SW480 (cell line): ENCODE measurements around the gene MSANTD1.

ENCODE experiments used
- DNase-seq: peaks from one replicate; pipeline ENCODE4 v3.0.0-alpha.2; 2016; ENCODE audit warnings: low spot score

MSANTD1 gene

DNA sequence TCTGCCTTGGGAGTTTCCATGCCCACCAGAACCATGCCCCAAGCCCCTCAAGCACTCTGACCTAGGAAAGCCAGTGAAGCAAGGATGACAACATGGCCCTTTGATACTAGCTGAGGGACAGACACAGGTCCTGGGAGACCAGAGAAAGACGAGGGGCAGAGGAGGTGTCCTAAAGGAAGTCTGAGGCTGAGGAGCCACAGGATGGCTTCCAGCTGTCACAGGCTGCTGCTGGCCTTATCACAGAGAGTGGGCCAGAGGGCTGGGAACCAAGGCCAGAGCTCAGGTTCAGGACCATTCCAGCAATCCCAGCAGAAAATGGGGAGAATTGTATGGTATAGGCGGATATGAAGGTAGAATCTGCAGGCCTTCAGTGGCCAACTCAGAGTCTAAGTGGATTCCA lies 31.7 kb upstream of the MSANTD1 start:
- no peak for DNase-seq

DNA sequence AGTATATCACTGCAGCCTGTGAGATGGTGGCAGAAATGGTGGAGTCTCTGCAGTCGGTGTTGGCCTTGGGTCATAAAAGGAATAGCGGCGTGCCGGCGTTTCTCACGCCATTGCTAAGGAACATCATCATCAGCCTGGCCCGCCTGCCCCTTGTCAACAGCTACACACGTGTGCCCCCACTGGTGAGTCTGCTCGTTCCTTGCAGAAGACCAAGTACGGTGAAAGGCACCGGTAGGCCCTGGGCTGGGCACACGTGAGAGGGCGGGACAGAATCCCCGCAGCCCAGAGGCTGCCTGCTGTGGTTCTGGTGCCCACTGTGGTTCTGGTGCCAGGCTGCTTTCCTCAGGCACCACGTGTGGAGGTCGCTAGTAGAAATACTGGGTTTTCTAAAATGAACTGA lies 31.2 kb upstream of the MSANTD1 start:
- DNase-seq: no peak

DNA sequence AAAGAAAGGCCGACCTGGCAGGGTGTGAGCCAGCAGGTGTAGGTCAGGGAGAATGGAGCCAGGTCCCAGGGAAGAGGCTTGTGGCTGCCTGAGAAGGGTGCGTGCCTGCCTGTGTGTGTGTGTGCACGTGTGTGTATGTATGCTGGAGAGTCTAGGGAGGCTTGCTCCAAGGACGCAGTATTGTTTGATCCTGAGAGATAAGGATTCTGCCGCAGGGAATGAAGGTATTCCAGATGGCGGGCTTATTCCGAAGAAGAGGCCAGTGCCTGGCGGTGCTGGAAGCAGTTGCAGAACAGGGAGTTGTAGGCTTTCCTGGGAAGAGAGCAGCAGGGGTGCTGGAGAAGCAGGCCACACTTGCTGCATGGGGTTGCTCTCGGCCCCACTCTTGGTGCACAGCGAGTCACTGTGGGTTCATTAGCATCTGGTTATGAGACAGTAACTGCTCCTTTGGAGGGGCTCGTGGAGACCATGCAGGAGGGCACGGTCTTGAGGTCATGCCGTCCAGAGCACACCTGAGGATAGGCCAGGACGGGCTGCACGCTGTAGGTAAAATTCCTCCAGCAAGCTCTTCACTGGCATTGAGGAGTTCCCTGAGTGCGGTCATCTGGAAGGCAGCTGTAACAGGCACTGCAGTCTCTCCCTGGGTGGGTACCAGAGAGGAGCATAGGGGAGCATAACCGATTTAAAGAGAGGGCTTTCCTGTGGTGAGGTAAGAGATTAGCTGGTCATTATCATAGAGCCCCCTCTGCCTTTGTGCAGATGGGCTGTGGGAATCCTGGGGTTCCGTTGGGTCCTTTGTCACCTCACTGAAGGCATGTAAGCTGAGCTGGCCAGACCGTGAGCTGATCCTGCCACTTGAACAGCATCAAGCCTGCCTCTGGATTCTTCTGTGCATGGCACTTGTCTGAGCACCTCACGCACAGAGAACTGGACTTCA lies 29.9 kb upstream of the MSANTD1 start:
- no peak for DNase-seq

DNA sequence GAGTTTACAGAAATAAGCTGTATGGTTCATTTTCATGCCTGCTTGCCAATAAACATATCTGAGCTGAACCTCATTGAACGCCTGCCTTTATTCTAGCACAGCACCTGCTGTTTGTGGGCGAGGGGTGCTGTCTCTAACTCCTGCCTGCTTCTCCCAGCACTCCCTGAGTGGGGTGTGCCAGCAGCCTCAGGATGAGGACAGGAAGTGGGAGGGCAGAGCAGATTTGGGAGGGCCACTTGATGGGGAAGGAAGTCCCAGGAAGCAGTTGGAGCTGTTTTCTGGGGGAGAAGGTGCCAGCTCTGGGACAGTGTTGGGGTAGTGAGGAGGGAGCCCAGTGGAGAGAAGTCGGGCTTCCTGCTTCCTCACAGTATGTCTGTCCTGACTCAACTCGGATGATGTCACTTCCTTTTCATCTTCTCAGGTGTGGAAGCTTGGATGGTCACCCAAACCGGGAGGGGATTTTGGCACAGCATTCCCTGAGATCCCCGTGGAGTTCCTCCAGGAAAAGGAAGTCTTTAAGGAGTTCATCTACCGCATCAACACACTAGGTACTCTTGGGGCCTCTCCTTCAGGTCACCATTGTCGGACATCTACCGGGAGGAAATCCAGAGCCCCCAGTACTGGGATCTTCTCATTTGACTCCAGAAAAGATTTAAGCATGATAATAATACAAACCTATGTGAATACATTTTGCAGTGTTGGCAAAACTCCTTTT lies 29.0 kb upstream of the MSANTD1 start:
- DNase-seq: no peak

DNA sequence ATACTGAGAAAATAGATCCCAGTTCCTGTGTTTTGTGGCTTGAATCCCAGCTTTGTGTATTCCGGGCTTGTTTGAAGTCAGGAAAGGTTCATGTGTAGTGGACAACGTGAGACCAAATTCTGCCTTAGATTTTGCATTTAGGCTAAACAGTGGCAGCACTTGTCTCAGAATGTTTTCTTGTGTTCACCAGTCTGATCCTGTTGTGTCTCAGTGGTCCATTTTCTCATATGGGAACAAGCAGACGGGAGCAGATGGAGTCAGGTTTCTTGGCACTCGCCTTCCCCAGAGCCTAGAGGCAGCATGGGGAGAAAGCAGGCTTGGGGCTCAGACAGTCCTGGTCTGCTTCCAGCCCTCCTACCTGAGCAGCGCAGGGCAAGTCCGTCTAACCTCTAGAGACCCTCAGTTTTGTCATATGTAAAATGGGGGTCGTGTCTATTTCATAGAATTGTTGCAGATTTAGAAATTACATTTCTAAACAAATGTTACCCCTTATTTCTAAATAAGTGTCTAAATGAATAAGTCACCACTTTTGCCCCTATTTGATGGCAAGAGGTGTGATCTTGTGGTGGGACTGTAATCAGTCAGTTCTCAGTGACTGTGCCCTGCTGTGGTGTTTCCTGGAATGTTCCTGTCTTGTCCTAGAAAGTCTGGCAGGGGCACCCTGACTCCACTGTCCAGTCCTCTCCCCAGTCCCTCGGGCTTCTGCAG lies 28.3 kb upstream of the MSANTD1 start:
- no peak for DNase-seq

DNA sequence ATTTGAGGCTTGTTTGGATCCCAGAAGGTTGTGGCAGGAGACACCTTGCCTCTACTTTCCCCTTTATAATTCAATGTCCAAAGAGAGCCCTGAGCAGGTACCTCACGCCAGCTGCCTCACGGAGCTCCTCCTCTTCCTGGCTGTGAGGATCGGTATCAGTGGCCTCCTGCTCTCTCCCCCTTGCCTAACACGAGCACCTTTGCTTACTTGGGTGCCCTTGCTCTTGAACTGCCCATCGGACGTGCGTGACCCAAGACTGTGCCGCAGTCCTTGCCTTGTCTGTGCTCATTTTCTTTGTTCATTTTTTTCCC lies 27.8 kb upstream of the MSANTD1 start:
- DNase-seq: no peak

DNA sequence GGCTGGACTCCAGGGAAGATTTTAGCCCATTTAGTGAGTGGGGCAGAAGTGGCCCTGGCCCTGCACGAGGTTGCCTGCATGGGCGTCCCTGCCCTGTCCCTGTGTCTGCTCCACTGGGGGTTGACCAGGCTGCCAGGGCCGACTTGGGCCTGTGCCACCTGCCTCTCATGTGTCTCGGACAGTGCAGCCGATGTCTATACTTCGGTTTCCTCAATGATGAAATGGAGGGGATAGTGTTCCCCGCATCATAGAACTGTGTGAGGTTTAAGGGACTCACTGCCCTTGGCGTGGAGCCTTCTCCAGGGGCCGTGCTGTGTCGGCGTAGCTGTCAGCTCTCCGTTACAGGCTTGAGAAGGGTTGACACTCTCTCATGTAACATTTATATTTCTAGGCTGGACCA lies 27.0 kb upstream of the MSANTD1 start:
- DNase-seq: no peak

DNA sequence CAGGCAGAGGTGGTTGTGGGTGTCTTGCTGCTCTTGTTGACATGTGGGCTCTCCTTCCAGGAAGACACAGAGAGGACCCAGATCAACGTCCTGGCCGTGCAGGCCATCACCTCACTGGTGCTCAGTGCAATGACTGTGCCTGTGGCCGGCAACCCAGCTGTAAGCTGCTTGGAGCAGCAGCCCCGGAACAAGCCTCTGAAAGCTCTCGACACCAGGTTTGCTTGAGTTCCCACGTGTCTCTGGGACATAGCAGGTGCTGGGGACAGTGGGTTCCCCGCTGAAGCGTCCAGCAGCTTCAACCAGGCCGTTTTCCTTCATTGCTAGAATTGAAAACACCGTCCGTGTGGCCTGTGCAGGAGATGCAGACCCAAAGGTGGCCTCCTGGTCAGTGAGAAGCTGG lies 25.6 kb upstream of the MSANTD1 start:
- DNase-seq: no peak

DNA sequence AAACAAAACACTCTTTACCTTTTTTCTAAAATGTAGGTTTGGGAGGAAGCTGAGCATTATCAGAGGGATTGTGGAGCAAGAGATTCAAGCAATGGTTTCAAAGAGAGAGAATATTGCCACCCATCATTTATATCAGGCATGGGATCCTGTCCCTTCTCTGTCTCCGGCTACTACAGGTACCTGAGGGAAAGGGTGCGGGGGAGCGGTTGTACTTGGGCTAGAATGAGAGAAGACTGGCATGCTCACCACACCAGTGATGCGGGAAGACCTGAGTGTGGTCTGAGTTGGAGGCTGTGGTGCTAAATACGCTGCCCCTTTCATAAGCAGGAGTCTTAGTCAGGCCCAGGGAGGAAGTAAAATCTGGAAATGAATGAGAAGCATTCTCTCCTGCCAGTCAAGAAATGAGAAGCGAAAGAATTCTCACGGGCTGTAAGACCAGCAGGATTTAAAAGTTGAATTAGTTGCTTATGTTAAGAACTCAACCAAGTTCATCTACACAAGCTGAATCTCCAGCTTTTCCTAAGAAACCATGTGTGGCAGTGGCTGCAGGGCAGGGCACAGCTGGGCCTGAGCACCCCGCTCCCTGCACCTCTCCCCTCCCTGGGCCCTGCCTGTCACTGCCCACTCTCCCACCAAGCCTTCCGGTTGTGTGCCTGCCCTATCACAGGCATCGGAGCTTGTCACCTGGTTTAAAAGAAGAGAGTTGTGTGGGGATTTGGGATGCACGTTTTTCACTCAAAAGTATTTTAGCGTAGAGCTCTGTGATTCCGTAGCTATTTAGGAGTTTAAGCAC lies 24.8 kb upstream of the MSANTD1 start:
- DNase-seq: no peak

DNA sequence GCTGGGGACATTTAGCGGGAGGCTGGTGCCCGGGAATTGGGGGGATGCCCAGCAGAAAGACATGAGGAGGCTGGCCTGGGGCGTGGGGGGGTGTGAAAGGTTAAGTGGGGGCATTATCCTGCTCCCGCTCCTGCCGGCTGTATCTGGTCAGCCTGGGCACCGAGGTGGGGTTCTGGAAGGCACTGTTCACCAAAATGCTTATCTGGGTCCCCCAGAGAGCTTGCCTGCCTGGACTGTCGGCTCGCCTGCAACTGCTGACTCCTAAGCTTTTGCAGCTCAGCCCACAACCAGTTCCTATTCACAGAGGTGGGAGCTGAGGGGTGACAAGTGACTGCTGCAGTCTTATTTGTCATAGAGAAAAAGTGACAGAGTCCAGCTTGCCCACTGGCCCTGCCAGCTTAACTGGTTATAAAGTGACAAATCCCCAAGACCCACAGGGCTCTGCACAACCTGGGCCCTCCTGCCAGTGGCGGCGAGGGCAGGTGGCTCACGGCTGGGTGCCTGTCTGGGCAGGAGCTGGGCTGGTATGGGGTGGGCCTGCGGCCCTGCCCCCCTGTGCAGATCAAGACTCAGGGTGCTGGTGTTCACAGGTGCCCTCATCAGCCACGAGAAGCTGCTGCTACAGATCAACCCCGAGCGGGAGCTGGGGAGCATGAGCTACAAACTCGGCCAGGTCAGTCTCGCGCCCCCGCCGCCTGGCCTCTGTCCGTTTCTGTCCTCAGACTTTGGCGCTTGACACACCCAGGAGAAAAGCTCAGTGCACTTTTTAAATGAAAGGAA lies 23.7 kb upstream of the MSANTD1 start:
- DNase-seq: no peak

DNA sequence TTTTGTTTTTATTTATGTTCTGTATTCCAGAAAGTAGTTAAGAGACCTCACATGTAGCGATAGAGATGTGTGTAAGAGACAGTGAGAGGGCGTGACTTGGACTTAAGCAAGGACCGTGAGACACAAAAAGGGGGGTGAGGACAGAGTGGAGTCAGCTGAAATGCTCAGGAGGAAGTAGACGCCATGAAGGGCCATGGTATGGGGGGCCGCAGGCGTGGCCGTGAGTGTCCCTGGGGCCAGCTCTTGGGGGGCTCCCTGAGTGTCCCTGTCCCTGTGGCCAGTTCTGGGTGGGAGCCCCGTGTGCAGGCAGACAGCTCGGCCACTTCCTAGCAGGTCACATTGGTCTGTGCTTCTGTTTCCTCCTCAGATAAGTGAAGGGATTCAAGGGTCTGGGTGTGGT lies 23.0 kb upstream of the MSANTD1 start:
- DNase-seq: no peak

DNA sequence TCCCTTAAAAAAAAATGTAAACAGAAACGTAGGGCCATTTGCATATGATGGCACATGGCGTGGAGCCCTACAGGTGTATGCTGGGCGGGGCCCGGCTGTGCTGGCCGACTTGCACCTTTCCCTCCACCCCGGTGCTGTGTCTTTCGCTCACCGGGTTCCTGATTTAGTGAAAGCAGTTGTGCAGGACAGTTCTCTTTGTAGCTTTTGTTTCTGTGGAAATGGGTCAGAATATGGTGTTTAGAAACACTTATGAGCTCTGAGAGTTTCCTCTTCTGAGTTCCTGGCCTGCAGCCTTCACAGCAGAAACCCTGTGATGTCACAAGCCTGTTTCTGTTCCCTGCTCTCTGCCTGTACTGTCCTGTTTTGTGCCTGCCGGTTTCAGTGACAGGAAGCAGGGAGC lies 22.5 kb upstream of the MSANTD1 start:
- no peak for DNase-seq

DNA sequence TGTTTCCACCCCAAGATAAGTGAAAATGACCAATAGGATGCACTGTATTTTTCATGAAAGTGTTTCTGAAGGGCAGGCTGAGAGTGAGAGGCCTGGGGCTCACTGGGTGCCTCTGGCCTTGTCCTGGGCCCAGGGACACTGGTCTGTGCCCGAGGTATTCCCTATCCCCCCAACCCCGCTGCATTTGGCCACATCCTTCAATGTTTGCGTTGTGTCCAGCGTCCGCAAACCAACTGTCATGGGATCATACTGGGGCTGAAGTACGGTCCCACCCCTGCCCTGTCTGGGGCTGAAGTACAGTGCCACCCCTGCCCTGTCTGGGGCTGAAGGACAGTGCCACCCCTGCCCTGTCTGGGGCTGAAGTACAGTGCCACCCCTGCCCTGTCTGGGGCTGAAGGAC lies 22.0 kb upstream of the MSANTD1 start:
- DNase-seq: no peak

DNA sequence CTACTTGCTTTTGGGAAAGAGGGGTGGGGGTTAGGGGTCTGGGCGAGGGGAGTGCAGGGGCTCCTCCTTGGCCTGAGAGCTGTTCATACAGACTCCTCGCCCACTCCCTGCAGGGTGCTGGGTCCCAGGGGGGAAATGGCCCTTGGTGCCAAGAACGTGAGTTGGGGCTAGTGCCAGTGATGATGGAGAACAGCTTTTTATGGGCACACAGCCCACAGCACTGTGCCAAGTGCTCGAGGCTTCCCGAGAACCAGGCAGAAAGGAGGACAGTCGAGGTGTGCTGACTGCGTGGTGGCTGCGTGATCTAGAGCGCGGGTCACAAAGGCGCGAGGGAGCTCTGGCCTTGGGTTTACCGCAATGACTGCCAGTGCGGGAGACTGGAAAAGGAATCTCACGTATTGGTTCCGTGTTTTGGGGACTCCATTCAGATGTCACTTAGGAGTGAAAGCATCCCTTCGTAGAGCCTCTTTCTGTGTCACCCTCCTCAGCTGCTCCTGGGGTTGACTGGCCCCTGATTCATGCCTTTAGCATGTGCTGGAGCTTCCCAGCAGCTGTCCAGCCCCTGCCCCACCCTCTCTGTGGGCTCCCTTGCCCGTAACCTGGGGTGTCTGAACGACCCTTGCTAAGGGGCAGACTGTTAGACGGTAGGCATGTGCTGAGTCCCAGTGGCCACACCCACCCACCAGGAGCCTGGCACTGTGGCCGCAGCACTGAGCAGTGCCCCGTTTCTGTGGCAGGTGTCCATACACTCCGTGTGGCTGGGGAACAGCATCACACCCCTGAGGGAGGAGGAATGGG lies 20.9 kb upstream of the MSANTD1 start:
- no peak for DNase-seq

DNA sequence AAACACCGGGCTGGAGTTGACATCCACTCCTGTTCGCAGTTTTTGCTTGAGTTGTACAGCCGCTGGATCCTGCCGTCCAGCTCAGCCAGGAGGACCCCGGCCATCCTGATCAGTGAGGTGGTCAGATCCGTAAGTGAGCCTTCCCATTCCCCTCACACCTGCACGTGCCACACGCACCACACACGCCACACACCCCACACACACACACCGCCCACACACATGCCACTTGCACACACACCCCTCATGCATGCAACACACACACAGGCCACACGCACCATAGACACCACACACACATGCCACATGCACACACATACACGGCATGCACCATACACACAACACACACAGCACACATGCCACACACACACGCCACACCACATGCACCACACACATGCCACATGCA lies 20.1 kb upstream of the MSANTD1 start:
- no peak for DNase-seq

DNA sequence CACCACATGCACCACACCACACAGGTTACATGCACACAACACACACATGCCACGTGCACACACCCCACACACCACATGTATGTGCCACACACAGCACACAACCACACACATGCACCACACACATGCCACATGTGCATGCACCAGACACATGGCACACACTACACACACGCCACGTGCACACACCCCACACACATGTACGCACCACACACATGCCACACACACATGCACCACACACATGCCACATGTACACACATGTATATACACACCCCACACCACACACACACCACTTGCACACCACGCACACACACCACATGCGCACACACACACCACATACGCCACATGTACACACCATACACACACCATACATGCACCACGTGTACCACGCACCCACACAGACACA lies 19.6 kb upstream of the MSANTD1 start:
- DNase-seq: no peak

DNA sequence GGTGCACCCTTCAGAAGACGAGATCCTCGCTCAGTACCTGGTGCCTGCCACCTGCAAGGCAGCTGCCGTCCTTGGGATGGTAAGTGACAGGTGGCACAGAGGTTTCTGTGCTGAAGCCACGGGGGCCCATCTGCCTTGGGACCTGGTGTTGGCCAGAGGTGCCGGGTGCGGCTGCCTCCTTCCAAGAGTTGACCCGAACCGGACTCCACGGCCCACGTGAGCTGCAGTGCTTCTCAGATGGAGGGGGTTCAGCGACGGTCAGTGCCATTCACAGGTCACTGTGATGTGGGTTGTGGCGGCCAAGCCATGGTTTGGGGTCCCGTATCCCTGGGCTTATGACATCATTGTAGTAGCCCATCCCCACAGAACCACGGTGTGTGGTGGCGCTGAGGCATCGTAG lies 19.0 kb upstream of the MSANTD1 start:
- DNase-seq: no peak

DNA sequence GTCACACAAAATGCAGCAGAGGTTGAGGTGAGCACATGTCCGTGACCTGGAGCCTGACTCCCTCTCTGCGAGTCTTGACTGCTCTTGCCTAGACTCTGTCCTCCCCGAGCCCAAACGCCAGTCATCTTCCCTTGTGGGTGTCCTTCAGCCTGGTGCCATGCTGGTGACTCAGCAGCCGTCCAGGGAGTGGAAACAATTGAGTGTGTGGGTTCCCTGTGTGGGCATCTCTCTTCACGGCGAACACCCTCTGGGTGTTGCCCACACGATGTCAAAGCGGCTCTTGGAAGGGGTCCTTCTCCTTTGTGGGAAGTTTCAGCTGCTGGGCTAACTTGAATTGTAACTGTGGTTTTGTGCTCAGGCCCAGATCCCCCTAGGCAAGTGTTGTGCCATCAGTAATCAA lies 17.5 kb upstream of the MSANTD1 start:
- no peak for DNase-seq

DNA sequence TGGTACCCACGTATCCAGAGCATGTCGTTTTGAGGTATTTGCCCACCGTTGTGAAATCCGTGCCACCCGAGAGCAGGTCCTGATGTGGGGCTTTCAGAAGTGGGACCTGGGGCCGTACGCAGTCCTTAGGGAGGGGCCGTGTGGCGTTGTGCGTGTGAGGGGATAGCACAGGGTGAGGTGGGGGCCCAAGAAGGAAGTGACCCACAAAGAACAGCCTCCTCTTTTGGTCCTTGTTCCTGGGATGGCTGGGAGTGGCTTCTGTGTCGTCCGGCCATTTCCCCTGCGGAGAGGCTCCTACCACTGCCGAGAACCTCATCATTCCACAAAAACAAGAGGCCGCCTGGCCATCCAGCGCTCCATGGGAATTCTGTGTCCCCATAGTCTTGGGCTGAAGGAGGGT lies 17.0 kb upstream of the MSANTD1 start:
- DNase-seq: no peak

DNA sequence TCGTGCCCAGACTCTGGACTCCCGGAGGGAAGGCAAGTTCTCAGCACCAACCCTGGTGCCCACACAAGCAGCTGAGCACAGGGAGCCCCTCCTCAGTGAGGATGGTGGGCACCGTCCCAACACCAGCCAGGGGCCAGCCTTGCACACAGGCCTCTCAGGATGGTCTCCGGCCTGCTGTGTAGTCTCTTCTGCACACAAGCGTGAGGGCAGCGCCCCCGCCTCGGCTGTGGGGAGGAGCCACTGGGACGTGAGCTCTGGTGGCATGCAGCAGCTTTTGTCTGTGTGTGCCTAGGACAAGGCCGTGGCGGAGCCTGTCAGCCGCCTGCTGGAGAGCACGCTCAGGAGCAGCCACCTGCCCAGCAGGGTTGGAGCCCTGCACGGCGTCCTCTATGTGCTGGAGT lies 16.1 kb upstream of the MSANTD1 start:
- DNase-seq: no peak
